ES-I3 (cell line): ENCODE measurements around the gene PHF21A.

Source experiments
- H3K36me3 ChIP-seq: 2 replicates; pipeline ENCODE4 v1.6.1; 2013; ENCODE audit warnings: mild to moderate bottlenecking, low read length, control low read depth, moderate library complexity; ENCODE audit not compliant: insufficient read depth
- H3K4me1 ChIP-seq: 2 replicates; pipeline ENCODE4 v1.6.1; 2013; ENCODE audit warnings: mild to moderate bottlenecking, control low read depth, low read length; ENCODE audit not compliant: insufficient read depth
- H3K9ac ChIP-seq: 2 replicates; pipeline ENCODE4 v1.6.1; 2013; ENCODE audit warnings: low read depth, mild to moderate bottlenecking, low read length, moderate library complexity
- H3K9me3 ChIP-seq: 2 replicates; pipeline ENCODE4 v1.6.1; 2013; ENCODE audit warnings: mild to moderate bottlenecking, low read length, moderate library complexity; ENCODE audit not compliant: control insufficient read depth, insufficient read depth

The PHF21A gene

GRCh38 chr11:46075168-46075567 lies 46.1 kb downstream of the PHF21A start:
- Histone ChIP-seq H3K36me3 (no peaks in the 10 kb centered on the region; the same call in 1 of the 2 replicates), H3K9ac (no peak overlapping the region), H3K9me3 (no peaks in the 10 kb centered on the region), H3K4me1 (peaks cover 6% of the 10 kb centered on the region; the same call in 1 of the 2 replicates)

DNA sequence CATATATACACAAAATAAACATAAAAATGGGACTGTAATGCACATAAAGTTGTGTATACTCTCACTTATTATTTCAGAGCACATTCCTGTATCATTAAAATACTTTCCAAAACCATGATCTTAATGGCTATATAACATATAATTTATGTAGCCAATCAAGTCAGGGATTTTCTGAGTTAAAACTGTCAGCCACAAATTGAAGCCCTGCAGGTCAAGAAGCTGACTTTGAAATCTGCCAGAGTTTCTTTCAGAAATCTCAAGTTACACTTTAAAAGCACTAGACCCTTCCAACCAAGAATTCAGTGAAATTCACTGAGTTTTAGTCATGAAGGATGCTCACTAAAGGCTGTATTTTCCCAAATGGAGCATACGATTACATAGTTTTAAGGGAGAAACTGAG lies 47.6 kb downstream of the PHF21A start:
- H3K9me3 ChIP-seq: no peaks in the 10 kb centered on the region
- H3K4me1 ChIP-seq: peaks cover 6% of the 10 kb centered on the region; the same call in 1 of the 2 replicates
- no peaks in the 10 kb centered on the region; the same call in 1 of the 2 replicates for H3K36me3 ChIP-seq

GRCh38 chr11:46072172-46072964 lies 48.9 kb downstream of the PHF21A start:
- H3K9me3 ChIP-seq: no peaks in the 10 kb centered on the region
- H3K9ac ChIP-seq: no peak overlapping the region
- H3K36me3 ChIP-seq: no peaks in the 10 kb centered on the region; the same call in 1 of the 2 replicates
- H3K4me1 ChIP-seq: peaks cover 6% of the 10 kb centered on the region; the same call in 1 of the 2 replicates

More for the DNA sequence above, 47.6 kb downstream of the PHF21A start:
- H3K9ac ChIP-seq: no peak overlapping the region

DNA sequence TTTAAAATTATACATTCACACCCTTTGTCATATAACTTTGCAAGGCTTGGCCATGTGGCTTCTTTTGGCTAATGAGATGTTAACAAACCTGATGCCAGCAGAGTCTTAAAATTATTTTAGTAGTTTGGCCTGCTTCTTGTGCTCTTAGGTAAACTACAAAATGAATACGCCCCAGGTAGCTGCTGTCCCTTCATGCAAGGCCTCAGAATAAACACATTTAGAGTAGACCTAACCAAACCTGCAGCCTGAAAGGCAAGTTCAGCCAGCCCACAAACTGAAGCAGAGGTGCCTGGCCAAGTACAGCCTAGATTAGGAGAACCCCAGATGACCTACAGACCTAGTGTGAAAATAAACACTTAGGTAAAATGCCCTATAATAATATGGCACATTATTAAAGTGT lies 50.2 kb downstream of the PHF21A start:
- H3K4me1 ChIP-seq: no peaks in the 10 kb centered on the region
- no peak overlapping the region for H3K9ac ChIP-seq
- no peaks in the 10 kb centered on the region for H3K9me3 ChIP-seq
- H3K36me3 ChIP-seq: no peaks in the 10 kb centered on the region; the same call in none of the 2 replicates

DNA sequence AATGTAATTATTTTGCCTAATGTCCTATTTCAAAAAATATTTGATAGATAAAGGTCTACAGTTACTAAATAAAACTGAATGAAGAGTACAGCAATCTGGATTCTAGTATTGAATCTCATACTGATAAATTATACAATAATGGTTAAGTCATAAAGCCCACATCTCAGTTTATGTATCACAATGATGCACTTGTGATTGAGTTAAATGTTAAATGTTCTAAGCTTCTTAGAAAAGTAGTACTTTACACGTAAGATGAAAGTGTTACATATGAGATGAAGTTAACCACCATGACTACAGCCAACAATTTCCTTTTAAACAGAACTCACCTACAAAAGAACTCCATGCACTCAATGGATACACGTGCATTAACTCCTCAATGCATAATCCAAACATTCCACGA lies 51.7 kb downstream of the PHF21A start:
- no peak overlapping the region for H3K9ac ChIP-seq
- no peaks in the 10 kb centered on the region; the same call in none of the 2 replicates for H3K36me3 ChIP-seq
- no peaks in the 10 kb centered on the region for H3K9me3 ChIP-seq
- H3K4me1 ChIP-seq: peaks cover 11% of the 10 kb centered on the region

- peaks cover 13% of the 10 kb centered on the region for H3K4me1 ChIP-seq
- no peak overlapping the region for H3K9ac ChIP-seq
- no peaks in the 10 kb centered on the region for H3K9me3 ChIP-seq
- H3K36me3 ChIP-seq: no peaks in the 10 kb centered on the region; the same call in none of the 2 replicates
Measured at GRCh38 chr11:46066335-46066734, 54.9 kb downstream of the PHF21A start.

DNA sequence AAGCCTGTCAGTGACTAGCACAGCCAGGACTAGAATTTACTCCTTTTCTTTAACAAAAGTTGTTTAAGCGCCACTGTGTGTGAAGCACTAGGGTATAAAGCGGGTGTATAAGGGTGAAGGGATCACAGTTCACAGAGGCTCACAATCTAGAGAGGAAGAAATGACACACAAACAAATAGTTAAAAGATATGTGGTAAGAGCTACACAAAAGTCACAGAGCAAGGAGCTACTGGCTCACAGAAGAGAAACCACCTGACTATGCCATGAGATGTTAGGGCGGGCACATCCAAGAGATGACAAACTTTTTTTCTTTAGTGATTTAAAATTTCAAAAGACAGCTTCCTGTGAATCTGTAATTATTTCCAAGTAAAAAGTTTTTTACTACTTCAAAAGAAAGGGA lies 55.6 kb downstream of the PHF21A start:
- Histone ChIP-seq H3K9me3 (no peaks in the 10 kb centered on the region), H3K4me1 (peaks cover 13% of the 10 kb centered on the region), H3K36me3 (no peaks in the 10 kb centered on the region; the same call in 1 of the 2 replicates), H3K9ac (no peak overlapping the region)

DNA sequence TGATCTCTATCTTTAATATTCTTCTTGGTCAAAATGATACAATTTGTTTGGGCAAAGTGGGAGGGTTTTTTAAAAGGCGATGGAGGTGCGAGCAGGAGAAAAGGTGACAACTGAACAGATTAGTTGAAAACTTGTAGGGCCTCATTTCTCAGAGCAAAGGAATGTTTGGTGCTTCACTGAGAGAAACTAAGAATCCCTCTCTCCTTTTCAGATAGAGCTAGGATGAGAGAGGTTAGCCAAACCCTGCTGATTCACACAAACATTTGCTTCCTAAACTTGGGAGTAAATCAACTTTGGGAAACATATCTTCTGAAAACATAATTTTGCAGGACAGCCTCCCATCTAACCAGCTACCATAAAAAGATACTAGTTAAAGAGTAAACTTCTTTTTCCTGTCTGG lies 57.0 kb downstream of the PHF21A start:
- Histone ChIP-seq H3K9me3 (no peaks in the 10 kb centered on the region), H3K4me1 (peaks cover 13% of the 10 kb centered on the region), H3K36me3 (no peaks in the 10 kb centered on the region; the same call in 1 of the 2 replicates), H3K9ac (no peak overlapping the region)

DNA sequence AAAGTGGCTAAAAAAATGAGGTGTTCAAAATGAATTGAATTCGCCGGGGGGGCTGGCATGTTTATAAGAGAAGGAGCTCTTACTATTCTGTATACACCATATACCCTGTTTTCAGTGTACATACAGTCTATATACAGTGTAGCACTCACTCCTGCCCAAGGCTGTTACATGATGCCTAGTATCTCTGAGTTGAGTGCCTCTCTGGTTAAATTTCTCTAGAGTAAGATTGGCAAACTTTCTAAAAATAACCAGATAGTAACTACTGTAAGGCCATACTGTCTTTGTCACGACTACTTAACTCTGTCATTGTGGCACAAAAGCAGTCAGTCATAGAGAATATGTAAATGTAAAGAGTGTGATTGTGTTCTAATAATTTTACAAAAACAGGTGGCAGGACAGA lies 58.1 kb downstream of the PHF21A start:
- Histone ChIP-seq H3K36me3 (no peaks in the 10 kb centered on the region; the same call in 1 of the 2 replicates), H3K4me1 (peaks cover 13% of the 10 kb centered on the region)

GRCh38 chr11:46060013-46060412 lies 61.2 kb downstream of the PHF21A start:
- Histone ChIP-seq H3K4me1 (peaks cover 23% of the 10 kb centered on the region), H3K36me3 (no peaks in the 10 kb centered on the region), H3K9ac (no peak overlapping the region), H3K9me3 (no peaks in the 10 kb centered on the region)

More for the DNA sequence above, 58.1 kb downstream of the PHF21A start:
- Histone ChIP-seq H3K9ac (no peak overlapping the region), H3K9me3 (no peaks in the 10 kb centered on the region)

- Histone ChIP-seq H3K36me3 (no peaks in the 10 kb centered on the region), H3K9ac (no peak overlapping the region), H3K4me1 (peaks cover 28% of the 10 kb centered on the region), H3K9me3 (no peaks in the 10 kb centered on the region)
Measured at GRCh38 chr11:46057489-46057888, 63.8 kb downstream of the PHF21A start.

DNA sequence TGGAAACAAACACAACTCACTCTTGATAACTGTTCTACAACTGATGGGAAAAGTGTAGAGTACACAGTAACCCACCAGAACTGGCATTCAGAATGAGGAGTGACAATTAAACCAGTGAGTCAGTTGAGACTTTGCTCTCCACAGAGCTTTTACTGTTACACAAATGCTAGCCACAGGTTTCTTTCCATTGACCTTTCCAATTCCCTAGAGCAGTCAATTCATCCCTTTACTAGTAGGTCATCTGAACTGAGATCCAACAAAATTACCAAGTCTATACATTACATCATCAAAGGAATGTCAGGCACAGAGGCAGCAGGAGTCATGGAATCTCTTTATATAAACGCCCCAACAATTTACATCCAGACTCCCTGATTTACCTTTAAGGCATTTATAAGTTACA lies 65.9 kb downstream of the PHF21A start:
- Histone ChIP-seq H3K9me3 (no peaks in the 10 kb centered on the region), H3K9ac (no peak overlapping the region), H3K36me3 (no peaks in the 10 kb centered on the region), H3K4me1 (peaks cover 43% of the 10 kb centered on the region)

GRCh38 chr11:46051102-46051501 lies 70.2 kb downstream of the PHF21A start:
- peaks cover 50% of the 10 kb centered on the region for H3K4me1 ChIP-seq
- H3K36me3 ChIP-seq: no peaks in the 10 kb centered on the region
- no peak overlapping the region for H3K9ac ChIP-seq
- no peaks in the 10 kb centered on the region for H3K9me3 ChIP-seq

GRCh38 chr11:46050662-46051061 lies 70.6 kb downstream of the PHF21A start:
- no peaks in the 10 kb centered on the region for H3K36me3 ChIP-seq
- H3K9ac ChIP-seq: no peak overlapping the region
- H3K4me1 ChIP-seq: peaks cover 46% of the 10 kb centered on the region
- H3K9me3 ChIP-seq: no peaks in the 10 kb centered on the region

GRCh38 chr11:46050003-46050461 lies 71.2 kb downstream of the PHF21A start:
- H3K9me3 ChIP-seq: no peaks in the 10 kb centered on the region
- H3K9ac ChIP-seq: no peak overlapping the region
- no peaks in the 10 kb centered on the region for H3K36me3 ChIP-seq
- peaks cover 41% of the 10 kb centered on the region for H3K4me1 ChIP-seq
